H1 (cell line): ENCODE data around the gene TSPAN16. TPM values are rescaled to one million over a fixed set of nuclear protein-coding genes. Genes with fewer than 3 reads are reported as not detected.

Experiments used
- CTCF ChIA-PET: fragments of 300-600 bp; sonication (Branson Sonifier 250); formaldehyde crosslinking; loops from one replicate; lab custom pipeline; 2021; ENCODE audit not compliant: partially characterized antibody; lab: Charles Lee
- POLR2A ChIA-PET: fragments of 300-600 bp; sonication (Branson Sonifier 250); formaldehyde crosslinking; loops from one replicate; lab custom pipeline; 2021; ENCODE audit warnings: inconsistent platforms; ENCODE audit not compliant: partially characterized antibody; lab: Charles Lee
- DNase-seq, 2 experiments: peaks; one replicate each; pipeline versions ENCODE4 v3.0.0 to v3.0.0-alpha.2; 2010 to 2022; ENCODE audit warnings: low spot score in 2 of 2, low read depth in 1 of 2, mixed read lengths in 1 of 2
- FAIRE-seq: peaks from 2 replicates; lab custom pipeline; 2011; peaks lifted over from hg19 to GRCh38; lab: Jason Lieb, UNC
- H2AFZ ChIP-seq: 2 replicates; pipeline ENCODE4 v1.8.1; 2012; ENCODE audit warnings: low read length, inconsistent platforms
- H2AK5ac ChIP-seq: 2 replicates; pipeline ENCODE4 v1.6.1; 2013; ENCODE audit warnings: low read depth, low read length
- H2BK120ac ChIP-seq: replicated peaks from 2 replicates; pipeline ENCODE3; 2013; ENCODE audit warnings: low read depth, low read length, inconsistent platforms
- H2BK12ac ChIP-seq: 2 replicates; pipeline ENCODE4 v1.6.1; 2013; ENCODE audit warnings: low read depth, low read length
- H2BK15ac ChIP-seq: 2 replicates; pipeline ENCODE4 v1.6.1; 2013; ENCODE audit warnings: low read length
- H2BK20ac ChIP-seq: 2 replicates; pipeline ENCODE4 v1.6.1; 2013; ENCODE audit warnings: low read length
- H2BK5ac ChIP-seq: 2 replicates; pipeline ENCODE4 v1.6.1; 2013; ENCODE audit warnings: low read depth, low read length
- H3K14ac ChIP-seq: 2 replicates; pipeline ENCODE4 v1.6.1; 2013; ENCODE audit warnings: inconsistent platforms; ENCODE audit not compliant: insufficient read length
- H3K18ac ChIP-seq: 2 replicates; pipeline ENCODE4 v1.6.1; 2013; ENCODE audit warnings: low read length; ENCODE audit errors: extremely low read depth
- H3K23ac ChIP-seq: 2 replicates; pipeline ENCODE4 v1.6.1; 2013; ENCODE audit warnings: inconsistent platforms; ENCODE audit not compliant: insufficient read length
- H3K23me2 ChIP-seq: 2 replicates; pipeline ENCODE4 v1.6.1; 2013; ENCODE audit warnings: low read depth, low read length
- H3K27ac ChIP-seq: 2 replicates; pipeline ENCODE4 v1.6.1; 2011; ENCODE audit warnings: low read depth, low read length, inconsistent platforms
- H3K27me3 ChIP-seq, 4 experiments: replicated peaks in 1 of 4; 1 replicate in 1 of 4; 2 replicates in 3 of 4; pipeline versions ENCODE4 v1.6.1 to v1.8.1; 2011 to 2013; ENCODE audit warnings: low read length in 3 of 4, mild to moderate bottlenecking in 3 of 4, inconsistent platforms in 2 of 4, mixed read lengths in 2 of 4, moderate library complexity in 1 of 4; ENCODE audit not compliant: control insufficient read depth in 3 of 4, insufficient read depth in 3 of 4; ENCODE audit errors: extremely low read depth in 1 of 4
- H3K36me3 ChIP-seq, 4 experiments: 2 replicates each; pipeline versions ENCODE4 v1.6.1 to v1.8.1; 2011 to 2013; ENCODE audit warnings: mild to moderate bottlenecking in 4 of 4, low read length in 3 of 4, moderate library complexity in 2 of 4, control low read depth in 1 of 4, inconsistent platforms in 1 of 4; ENCODE audit not compliant: insufficient read depth in 4 of 4, control insufficient read depth in 2 of 4
- H3K4ac ChIP-seq: replicated peaks from 2 replicates; pipeline ENCODE3; 2013; ENCODE audit warnings: low read length, low read depth, mixed read lengths, inconsistent platforms; ENCODE audit not compliant: insufficient read length
- H3K4me1 ChIP-seq, 4 experiments: replicated peaks in 1 of 4; 1 replicate in 1 of 4; 2 replicates in 3 of 4; pipeline versions ENCODE4 v1.6.1 to v1.8.1; 2011 to 2013; ENCODE audit warnings: low read length in 3 of 4, inconsistent platforms in 2 of 4, mixed read lengths in 1 of 4; ENCODE audit not compliant: insufficient read depth in 4 of 4, control insufficient read depth in 3 of 4
- H3K4me2 ChIP-seq, 2 experiments: 2 replicates each; pipeline versions ENCODE4 v1.6.1 to v1.8.1; 2011 to 2013; ENCODE audit warnings: low read depth in 2 of 2, low read length in 2 of 2, control low read depth in 1 of 2, inconsistent platforms in 1 of 2, mild to moderate bottlenecking in 1 of 2; ENCODE audit not compliant: insufficient read depth in 1 of 2
- H3K4me3 ChIP-seq, 4 experiments: fragments of 200-600, 300-600 bp in 1 of 4; sonication (generic), shearing (Covaris generic), sonication (Bioruptor Twin) in 1 of 4; 2 replicates each; pipeline versions ENCODE4 v1.5.1 to v1.8.1; 2011 to 2016; ENCODE audit warnings: low read length in 4 of 4, low read depth in 3 of 4, control low read depth in 2 of 4, inconsistent platforms in 2 of 4, mild to moderate bottlenecking in 2 of 4, mixed read lengths in 1 of 4, moderate library complexity in 1 of 4; ENCODE audit not compliant: insufficient read depth in 2 of 4; ENCODE audit errors: extremely low read depth in 1 of 4
- H3K56ac ChIP-seq: replicated peaks from 2 replicates; pipeline ENCODE3; 2013; ENCODE audit warnings: low read depth, mild to moderate bottlenecking, mixed read lengths, low read length, inconsistent platforms; ENCODE audit not compliant: insufficient read length
- H3K79me1 ChIP-seq: 2 replicates; pipeline ENCODE4 v1.6.1; 2013; ENCODE audit warnings: low read depth, low read length, control low read depth
- H3K79me2 ChIP-seq, 2 experiments: 2 replicates each; pipeline versions ENCODE4 v1.6.1 to v1.8.1; 2012 to 2013; ENCODE audit warnings: low read length in 2 of 2, mild to moderate bottlenecking in 2 of 2, inconsistent platforms in 1 of 2; ENCODE audit not compliant: insufficient read depth in 2 of 2, control insufficient read depth in 1 of 2
- H3K9ac ChIP-seq, 4 experiments: replicated peaks in 1 of 4; 1 replicate in 1 of 4; 2 replicates in 3 of 4; pipeline versions ENCODE4 v1.6.1 to v1.8.1; 2011 to 2013; ENCODE audit warnings: low read depth in 3 of 4, low read length in 3 of 4, control low read depth in 2 of 4, mild to moderate bottlenecking in 2 of 4, moderate library complexity in 2 of 4, inconsistent platforms in 1 of 4; ENCODE audit errors: extremely low read depth in 1 of 4
- H3K9me3 ChIP-seq, 2 experiments: 2 replicates each; pipeline versions ENCODE4 v1.6.1 to v1.8.1; 2012 to 2013; ENCODE audit warnings: mild to moderate bottlenecking in 2 of 2, moderate library complexity in 2 of 2, control low read depth in 1 of 2, inconsistent platforms in 1 of 2, low read depth in 1 of 2, low read length in 1 of 2, mixed read lengths in 1 of 2; ENCODE audit not compliant: insufficient read depth in 2 of 2
- H4K20me1 ChIP-seq, 2 experiments: replicated peaks in 1 of 2; 2 replicates each; pipeline versions ENCODE3 to v1.8.1; 2011 to 2013; ENCODE audit warnings: inconsistent platforms in 2 of 2, low read length in 2 of 2, mild to moderate bottlenecking in 1 of 2; ENCODE audit not compliant: insufficient read depth in 2 of 2, control insufficient read depth in 1 of 2
- H4K5ac ChIP-seq: 2 replicates; pipeline ENCODE4 v1.6.1; 2013; ENCODE audit warnings: low read length, low read depth, mixed read lengths, inconsistent platforms; ENCODE audit not compliant: insufficient read length
- H4K8ac ChIP-seq: 2 replicates; pipeline ENCODE4 v1.8.0; 2013; ENCODE audit warnings: mild to moderate bottlenecking, moderate library complexity, low read length, inconsistent platforms; ENCODE audit not compliant: insufficient read depth; ENCODE audit errors: extremely low read depth
- H4K91ac ChIP-seq: replicated peaks from 2 replicates; pipeline ENCODE3; 2013; ENCODE audit warnings: low read length, mixed read lengths, inconsistent platforms; ENCODE audit not compliant: insufficient read length
- KDM1A ChIP-seq: fragments of 200-600, 300-600 bp; sonication (generic); IDR thresholded peaks from 2 replicates; pipeline ENCODE4 v1.7.1; 2016; ENCODE audit warnings: mild to moderate bottlenecking, low read length, borderline replicate concordance
- MAX ChIP-seq: IDR thresholded peaks from 2 replicates; pipeline ENCODE4 v1.6.1; 2012; ENCODE audit warnings: inconsistent platforms
- RAD21 ChIP-seq, 2 experiments: IDR thresholded peaks in 1 of 2; conservative IDR thresholded peaks in 1 of 2; 2 replicates each; pipeline ENCODE4 v1.6.1; 2011; ENCODE audit warnings: low read depth in 2 of 2, low read length in 2 of 2, improper control_type of control experiment in 1 of 2, inconsistent platforms in 1 of 2, mild to moderate bottlenecking in 1 of 2, moderate library complexity in 1 of 2
- TAF1 ChIP-seq: IDR thresholded peaks from 2 replicates; pipeline ENCODE4 v1.6.1; 2011; ENCODE audit warnings: mild to moderate bottlenecking, low read depth, low read length
- TEAD4 ChIP-seq: IDR thresholded peaks from 2 replicates; pipeline ENCODE4 v1.6.1; 2012; ENCODE audit warnings: low read depth, low read length, inconsistent platforms, mixed read lengths
- WGBS, 2 experiments: shearing (Covaris generic) in 1 of 2; methylation state at CpG; one replicate each; pipeline versions ENCODE4 v1.1.6 to v1.1.7; 2013 to 2015; ENCODE audit warnings: low lambda C conversion rate in 2 of 2, mixed read lengths in 2 of 2, inconsistent platforms in 1 of 2, low coverage in 1 of 2, missing lambda C conversion rate in 1 of 2; ENCODE audit not compliant: insufficient replicate concordance in 2 of 2, insufficient coverage in 1 of 2, insufficient read length in 1 of 2; ENCODE audit errors: extremely low coverage in 1 of 2, missing lambda C conversion rate in 1 of 2; 5-methylcytosine and 5-hydroxymethylcytosine counted together
- polyA plus RNA-seq, 7 experiments: library from polyadenylated mRNA; depleted of rRNA in 3 of 7; stranded (reverse) in 5 of 7; unstranded in 2 of 7; fragments of >200 nt in 5 of 7; fragments of 200-250 nt in 2 of 7; gene quantifications; 1 replicate in 5 of 7; 2 replicates in 1 of 7; 4 replicates in 1 of 7; pipeline versions ENCODE4 v1.2.1 to v1.2.3, GENCODE V29; 2011 to 2013; ENCODE audit warnings: missing spikeins in 2 of 7, mixed read lengths in 2 of 7
- total RNA-seq: library from RNA; stranded (reverse); fragmentation: NEBNext Ultra II Directional; extraction: Animal tissue kit (Norgen Biotek cat#: 25700); gene quantifications from 2 replicates; pipeline ENCODE4 v1.2.1, GENCODE V29; 2021
- TF ChIP-seq, protein P1 (sequence below): IDR thresholded peaks from 2 replicates; pipeline ENCODE4 v1.6.1; 2011; ENCODE audit warnings: low read length, improper control_type of control experiment

The TSPAN16 gene
- total and polyA plus RNA-seq, 2 of the 8 experiments (the other 6 are each of a cell fraction or from before 2014, with no cell fraction given) = not detected

DNA sequence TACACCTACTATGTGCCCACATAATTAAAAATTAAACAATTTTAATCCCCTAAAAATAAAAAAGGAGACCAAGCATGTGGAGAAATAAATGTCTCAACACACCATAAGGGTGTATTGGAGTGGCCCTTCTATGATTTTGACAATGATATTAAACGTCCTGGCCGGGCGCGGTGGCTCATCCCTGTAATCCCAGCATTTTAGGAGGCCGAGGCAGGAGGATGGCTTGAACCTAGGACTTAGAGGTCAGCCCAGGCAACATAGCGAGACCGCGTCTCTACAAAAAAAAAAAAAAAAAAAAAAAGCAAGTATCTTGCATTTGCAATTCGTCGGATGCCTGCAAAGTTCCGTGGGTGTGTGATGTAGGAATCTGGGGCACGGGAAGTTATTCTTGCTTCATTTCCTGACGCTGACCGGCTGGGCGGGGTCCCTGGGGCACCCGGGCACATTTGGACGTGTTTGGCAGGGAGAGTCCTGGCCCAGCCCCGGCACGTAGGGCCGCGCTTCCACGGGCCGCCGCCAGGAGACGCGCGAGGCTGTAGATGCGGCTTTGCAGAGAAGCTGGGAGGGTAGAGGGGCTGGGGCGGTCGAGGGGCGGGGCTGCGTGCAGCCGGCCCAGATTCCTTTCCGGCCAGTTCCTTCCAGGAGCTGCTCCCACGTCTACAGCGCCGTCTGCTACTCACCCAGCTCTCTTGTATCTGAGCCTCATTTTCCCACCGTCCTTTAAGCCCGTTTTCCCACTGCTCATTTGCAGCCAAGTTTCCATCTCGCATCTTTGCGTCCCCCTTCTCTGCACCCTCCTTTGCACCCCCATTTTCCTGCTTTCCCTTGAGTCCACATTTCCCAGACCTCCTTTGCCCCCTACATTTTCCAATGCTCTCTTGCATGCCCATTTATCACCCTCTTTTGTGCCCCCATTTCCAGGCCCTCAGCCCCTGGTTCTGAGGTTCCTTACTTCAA lies 2.2 kb upstream of the TSPAN16 start:
- FAIRE-seq (peak; percentile 7), DNase-seq (peak; percentile 88 to 100)
- no peaks in the 10 kb centered on the region; a peak in 2 of 7 replicates for H3K27me3 ChIP-seq
- no peaks in the 10 kb centered on the region for H3K9me3 ChIP-seq
- H3K56ac ChIP-seq = no peak overlapping the region
- H2AFZ ChIP-seq = peak overlapping the region; percentile 100
- H3K79me2 ChIP-seq = no peaks in the 10 kb centered on the region
- no peak overlapping the region for H2BK120ac ChIP-seq
- H2BK12ac ChIP-seq = no peak overlapping the region; the same call in 1 of the 2 replicates
- no peak overlapping the region for H2AK5ac ChIP-seq
- H3K23me2 ChIP-seq = no peaks in the 10 kb centered on the region; the same call in 1 of the 2 replicates
- H2BK15ac ChIP-seq = 0 out of 2 replicates have a peak overlapping the region, but pooled peaks have one; percentile 88
- CTCF ChIA-PET = interaction anchor here (0.6 to 3.3 kb wide), 35 partner anchors 9 to 166 kb away, joined by 3 to 16 read pairs (median 3); partner anchors contain the start of genes EPOR, RAB3D and SWSAP1
- 17% methylated on average over 29 of the region's 41 CpGs; no CpG with 5 or more reads in 1 of the 2 experiments for WGBS, 2 experiments
- H3K4me2 ChIP-seq = peak overlapping the region; percentile 34 to 67; a peak in 3 of 4 replicates
- H3K27ac ChIP-seq = no peak overlapping the region
- POLR2A ChIA-PET = interaction anchor here (0.8 to 1.1 kb wide), 4 partner anchors 53 to 222 kb away, joined by 3 to 4 read pairs (median 3); partner anchors contain the start of genes CCDC159, RGL3 and TMEM205
- H3K4ac ChIP-seq = no peak overlapping the region
- peak overlapping the region; percentile 99 for H3K18ac ChIP-seq
- H3K4me1 ChIP-seq = peaks cover 2 to 6% (median 2%) of the 10 kb centered on the region in 4 experiments; a peak in 5 of 7 replicates
- H3K14ac ChIP-seq = no peak overlapping the region
- peak overlapping the region; percentile 89; the same call in 1 of the 2 replicates for H4K8ac ChIP-seq
- peak overlapping the region; percentile 77 for H4K5ac ChIP-seq
- H3K4me3 ChIP-seq = peak overlapping the region in 2 of 4 experiments; percentile 21 to 44; a peak in 4 of 8 replicates
- no peaks in the 10 kb centered on the region for H3K36me3 ChIP-seq
- H3K9ac ChIP-seq = no peak overlapping the region
- H4K20me1 ChIP-seq = no peaks in the 10 kb centered on the region
- H3K23ac ChIP-seq = no peak overlapping the region
- no peak overlapping the region for H2BK20ac ChIP-seq
- peak overlapping the region; percentile 85; the same call in 1 of the 2 replicates for H2BK5ac ChIP-seq
- H4K91ac ChIP-seq = peak overlapping the region; percentile 84
- H3K79me1 ChIP-seq = no peaks in the 10 kb centered on the region
- TF ChIP-seq, protein P1, sequence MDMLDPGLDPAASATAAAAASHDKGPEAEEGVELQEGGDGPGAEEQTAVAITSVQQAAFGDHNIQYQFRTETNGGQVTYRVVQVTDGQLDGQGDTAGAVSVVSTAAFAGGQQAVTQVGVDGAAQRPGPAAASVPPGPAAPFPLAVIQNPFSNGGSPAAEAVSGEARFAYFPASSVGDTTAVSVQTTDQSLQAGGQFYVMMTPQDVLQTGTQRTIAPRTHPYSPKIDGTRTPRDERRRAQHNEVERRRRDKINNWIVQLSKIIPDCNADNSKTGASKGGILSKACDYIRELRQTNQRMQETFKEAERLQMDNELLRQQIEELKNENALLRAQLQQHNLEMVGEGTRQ = no peak
- TF ChIP-seq MAX = 0 out of 2 replicates have a peak, but pooled peaks have one; percentile 8
- TF ChIP-seq TEAD4 = peak; percentile 35; the same call in 1 of the 2 replicates
- TF ChIP-seq TAF1 = peak; percentile 38; the same call in 1 of the 2 replicates
- TF ChIP-seq RAD21 (IDR thresholded peaks at IDR 0.05 in 1 of 2, conservative IDR thresholded peaks at IDR 0.05 in 1 of 2; ENCODE audit: low read depth in 2 of 2, low read length in 2 of 2) = peak; percentile 92 to 94
- TF ChIP-seq KDM1A = 0 out of 2 replicates have a peak, but pooled peaks have one; percentile 15
